T-helper 2 cell treated with Interferon-gamma antibody and Interleukin-4, amounts not matched to agents 100 ng/mL and 5 ng/mL, for 36 hours (primary cell): ENCODE data around the gene TDRD9. TPM values are rescaled to one million over a fixed set of nuclear protein-coding genes. Genes with fewer than 3 reads are reported as not detected.
"Not testable (repeated sequence)": the region's sequence is repeated elsewhere in the genome, so short reads cannot be mapped to it uniquely, and the experiment has no call there.

Source experiments
- intact Hi-C: fragments of 100-400 bp; cut with micrococcal nuclease; formaldehyde crosslinking; loops from one replicate; pipeline ENCODE4 v1.15.1; 2023
- total RNA-seq: library from RNA; stranded (reverse); gene quantifications from 2 replicates; pipeline ENCODE4 v1.2.3, GENCODE V29; 2022

Gene TDRD9, protein sequence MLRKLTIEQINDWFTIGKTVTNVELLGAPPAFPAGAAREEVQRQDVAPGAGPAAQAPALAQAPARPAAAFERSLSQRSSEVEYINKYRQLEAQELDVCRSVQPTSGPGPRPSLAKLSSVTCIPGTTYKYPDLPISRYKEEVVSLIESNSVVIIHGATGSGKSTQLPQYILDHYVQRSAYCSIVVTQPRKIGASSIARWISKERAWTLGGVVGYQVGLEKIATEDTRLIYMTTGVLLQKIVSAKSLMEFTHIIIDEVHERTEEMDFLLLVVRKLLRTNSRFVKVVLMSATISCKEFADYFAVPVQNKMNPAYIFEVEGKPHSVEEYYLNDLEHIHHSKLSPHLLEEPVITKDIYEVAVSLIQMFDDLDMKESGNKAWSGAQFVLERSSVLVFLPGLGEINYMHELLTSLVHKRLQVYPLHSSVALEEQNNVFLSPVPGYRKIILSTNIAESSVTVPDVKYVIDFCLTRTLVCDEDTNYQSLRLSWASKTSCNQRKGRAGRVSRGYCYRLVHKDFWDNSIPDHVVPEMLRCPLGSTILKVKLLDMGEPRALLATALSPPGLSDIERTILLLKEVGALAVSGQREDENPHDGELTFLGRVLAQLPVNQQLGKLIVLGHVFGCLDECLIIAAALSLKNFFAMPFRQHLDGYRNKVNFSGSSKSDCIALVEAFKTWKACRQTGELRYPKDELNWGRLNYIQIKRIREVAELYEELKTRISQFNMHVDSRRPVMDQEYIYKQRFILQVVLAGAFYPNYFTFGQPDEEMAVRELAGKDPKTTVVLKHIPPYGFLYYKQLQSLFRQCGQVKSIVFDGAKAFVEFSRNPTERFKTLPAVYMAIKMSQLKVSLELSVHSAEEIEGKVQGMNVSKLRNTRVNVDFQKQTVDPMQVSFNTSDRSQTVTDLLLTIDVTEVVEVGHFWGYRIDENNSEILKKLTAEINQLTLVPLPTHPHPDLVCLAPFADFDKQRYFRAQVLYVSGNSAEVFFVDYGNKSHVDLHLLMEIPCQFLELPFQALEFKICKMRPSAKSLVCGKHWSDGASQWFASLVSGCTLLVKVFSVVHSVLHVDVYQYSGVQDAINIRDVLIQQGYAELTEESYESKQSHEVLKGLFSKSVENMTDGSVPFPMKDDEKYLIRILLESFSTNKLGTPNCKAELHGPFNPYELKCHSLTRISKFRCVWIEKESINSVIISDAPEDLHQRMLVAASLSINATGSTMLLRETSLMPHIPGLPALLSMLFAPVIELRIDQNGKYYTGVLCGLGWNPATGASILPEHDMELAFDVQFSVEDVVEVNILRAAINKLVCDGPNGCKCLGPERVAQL (N-terminal part only)
- 0.05 TPM in 1 of 2 replicates, not detected in the other for total RNA-seq

GRCh38 chr14:103928011-103928890 lies at the start of gene TDRD9:
TDRD9 (plus strand) TSS chr14:103928456; CDS start chr14:103928510, 54 bp downstream.
- intact Hi-C loops, result no loop called here

- intact Hi-C loops, result no loop called here
These were observed 49.1 kb upstream of the TDRD9 start for GRCh38 chr14:103879118-103879569.

GRCh38 chr14:103879570-103880347 lies 48.5 kb upstream of the TDRD9 start:
- intact Hi-C loops, result no loop called here

DNA sequence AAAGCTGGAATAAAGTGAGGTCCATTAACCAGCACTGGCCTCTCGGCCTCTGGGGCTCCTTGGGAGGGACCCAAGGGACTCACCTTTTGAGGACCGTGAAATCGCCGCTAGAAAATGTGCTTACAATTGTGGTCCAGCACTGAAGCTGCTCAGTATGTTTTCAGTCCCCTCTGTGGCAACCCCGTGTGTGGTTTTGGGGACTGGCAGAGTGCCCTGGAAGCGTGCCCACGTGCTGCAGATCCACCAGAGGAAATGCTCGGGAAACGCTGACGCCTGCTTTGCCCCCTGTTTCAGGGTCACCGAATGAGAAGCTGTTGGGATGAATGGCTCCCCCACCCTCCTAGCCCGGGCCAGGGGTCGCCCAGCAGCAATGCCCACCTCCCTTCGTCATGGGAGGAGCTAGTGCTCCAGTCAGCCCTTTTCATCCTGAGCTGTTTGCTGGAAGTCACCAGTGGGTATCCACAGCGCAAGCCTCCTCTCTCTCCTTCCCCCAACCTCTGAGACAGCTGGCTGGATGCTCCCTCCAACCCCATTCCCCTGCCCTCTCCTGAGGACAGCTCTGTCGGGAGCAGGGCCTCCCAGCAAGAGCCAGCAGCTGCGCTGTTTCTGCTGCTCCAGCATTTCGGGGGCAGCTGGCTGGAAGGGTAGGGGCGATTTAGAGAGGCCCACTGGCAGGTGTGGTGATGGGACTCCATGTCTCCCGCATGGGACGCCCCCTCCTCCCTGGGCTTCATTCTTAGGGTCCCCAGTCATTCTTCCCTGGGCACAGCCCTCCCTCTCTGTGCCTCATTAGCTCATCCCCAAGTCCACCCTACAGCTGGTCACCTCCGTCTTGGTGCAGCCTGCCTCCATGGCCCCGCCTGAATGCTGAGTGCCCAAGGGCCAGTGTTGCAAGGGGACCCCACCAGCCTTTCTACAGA lies 47.6 kb upstream of the TDRD9 start:
- intact Hi-C loops, result no loop called here

DNA sequence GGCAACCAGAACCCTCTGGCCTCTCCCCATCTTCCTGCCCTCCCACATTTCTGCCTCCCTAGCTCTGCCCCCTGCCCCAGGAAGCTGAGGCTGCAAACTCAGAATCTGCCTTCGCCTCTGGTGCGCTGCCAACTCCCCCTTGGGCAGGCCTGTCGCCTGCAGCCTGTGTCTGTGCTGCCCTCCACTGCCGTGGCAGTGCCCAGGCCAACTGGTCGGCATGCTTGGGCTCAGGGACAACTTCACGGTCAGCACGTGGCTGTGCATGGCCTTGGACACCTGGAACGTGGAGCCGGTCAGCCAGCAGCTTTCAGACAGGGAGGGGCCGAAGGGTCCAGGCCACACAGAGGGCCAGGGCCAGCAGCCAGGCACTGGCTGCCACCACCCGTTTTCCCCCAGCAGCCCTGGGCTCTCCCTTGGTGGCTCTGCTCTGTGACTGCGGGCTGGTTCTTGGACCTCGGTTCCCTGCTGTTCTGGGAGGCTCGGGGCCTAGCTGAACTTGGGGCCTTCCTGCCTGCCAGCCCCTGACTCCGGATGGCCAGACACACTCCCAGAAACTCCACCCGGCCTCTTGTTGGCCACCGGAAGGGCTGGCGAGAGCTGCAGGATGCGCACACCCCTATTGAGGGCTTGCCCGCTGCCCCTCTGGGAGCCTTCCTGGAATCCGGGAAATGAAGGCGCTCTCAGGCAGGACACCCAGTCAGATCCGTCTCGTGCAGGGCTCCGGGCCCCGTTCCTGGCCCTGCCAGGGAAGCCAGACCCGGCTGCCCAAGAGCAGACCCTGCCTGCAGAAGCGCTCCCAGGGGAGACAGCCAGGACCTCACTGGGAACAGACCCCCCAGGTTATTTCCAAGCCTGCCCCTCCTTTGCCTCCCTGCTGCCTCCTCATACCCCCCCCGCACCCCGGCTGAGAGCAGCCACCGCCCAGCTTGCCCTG lies 46.7 kb upstream of the TDRD9 start:
- intact Hi-C loops, result no loop called here

GRCh38 chr14:103882503-103883262 lies 45.6 kb upstream of the TDRD9 start:
- intact Hi-C loops, result no loop called here

DNA sequence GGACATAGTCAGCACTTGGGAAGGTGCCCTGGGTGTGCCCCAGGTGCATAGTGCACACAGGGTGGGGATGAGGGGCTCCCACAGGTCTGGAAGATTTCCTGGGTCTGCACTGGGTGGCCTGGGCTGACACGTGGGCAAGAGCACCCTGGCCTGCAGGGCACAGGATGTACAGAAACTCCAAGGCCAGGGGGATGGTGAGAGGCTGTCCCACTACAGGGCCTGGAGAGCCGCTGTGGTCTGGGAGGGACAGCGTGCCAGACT lies 45.1 kb upstream of the TDRD9 start:
- intact Hi-C loops, result no loop called here

- intact Hi-C loops, result no loop called here
These were observed 43.4 kb upstream of the TDRD9 start for GRCh38 chr14:103884854-103885253.

DNA sequence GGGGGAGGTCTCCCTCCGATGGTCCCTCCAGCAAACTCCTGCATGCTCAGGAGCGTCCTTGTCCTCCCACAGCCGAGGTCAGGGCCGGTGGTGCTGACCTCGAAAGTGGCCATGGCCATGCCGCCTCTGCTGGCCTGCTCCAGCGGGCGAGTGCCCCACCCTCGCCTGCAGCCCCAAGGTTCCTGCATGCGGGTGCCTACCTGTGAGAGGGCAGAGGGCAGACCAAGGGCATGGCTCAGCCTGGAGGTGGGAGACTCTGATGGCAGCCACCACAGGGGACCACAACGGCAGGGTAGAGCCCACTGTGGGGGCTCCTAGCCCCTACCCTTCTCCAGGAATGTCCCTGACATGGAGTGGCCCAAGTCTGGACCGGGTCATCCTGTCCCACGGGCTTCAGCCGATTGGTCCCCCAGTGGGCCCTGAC lies 42.7 kb upstream of the TDRD9 start:
- intact Hi-C loops, result no loop called here

DNA sequence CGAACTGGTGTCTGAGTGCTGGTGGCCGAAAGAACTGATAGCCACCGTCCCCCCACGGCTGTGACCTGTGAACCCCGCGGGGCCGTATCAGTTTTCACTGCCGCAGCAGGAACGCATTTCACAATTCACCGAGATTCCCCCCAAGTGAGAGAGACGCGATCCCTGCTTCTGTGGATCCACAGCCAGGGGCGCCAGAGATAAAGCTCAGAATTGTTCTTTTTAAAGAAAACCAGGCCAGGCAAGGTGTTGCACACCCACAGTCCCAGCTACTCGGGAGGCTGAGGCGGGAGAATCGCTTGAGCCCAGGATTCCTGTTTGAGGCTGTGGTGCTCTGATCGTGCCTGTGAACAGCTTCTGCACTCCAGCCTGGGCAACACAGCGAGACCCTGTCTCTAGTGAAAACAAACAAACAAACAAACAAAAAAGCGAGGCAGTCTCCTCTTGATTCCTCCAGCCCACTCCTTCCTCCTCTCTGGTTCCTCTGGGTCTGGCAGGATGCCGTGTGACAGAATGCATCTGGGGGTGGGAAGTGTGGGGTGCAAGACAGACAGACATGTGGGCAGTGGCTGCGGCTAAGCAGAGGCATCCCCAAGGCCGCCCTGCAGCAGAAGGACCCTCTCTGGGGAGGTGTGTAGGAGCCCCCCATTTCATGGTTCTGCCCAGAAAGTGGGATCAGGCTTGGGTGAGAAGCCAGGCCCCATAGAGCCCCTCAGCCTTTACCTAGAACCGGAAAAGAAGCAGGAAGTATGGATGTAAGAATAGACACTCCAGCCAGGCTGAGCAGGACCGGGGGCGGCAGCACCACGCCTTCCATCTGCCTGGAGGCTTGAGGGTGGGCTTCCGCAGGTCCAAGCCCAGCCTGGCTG lies 41.7 kb upstream of the TDRD9 start:
- intact Hi-C loops, result no loop called here

DNA sequence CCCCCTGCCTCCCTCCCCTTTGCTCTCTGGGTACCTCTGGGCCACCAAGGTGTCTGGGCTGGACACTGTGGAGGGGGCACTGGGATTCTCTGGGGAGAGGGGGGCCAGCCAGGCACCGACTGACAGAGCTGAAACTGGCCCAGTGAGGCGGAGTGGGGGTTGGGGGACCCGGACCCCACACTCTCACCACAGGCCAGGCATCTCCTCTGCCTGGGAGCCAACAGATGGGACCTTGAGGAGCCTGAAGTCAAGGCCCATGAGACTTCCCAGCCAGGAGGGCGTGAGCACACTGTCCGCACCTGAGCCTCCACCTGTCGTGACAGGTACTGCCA lies 41.1 kb upstream of the TDRD9 start:
- intact Hi-C loops, result no loop called here

- intact Hi-C loops, result no loop called here
These were observed 40.6 kb upstream of the TDRD9 start for GRCh38 chr14:103887557-103888115.

DNA sequence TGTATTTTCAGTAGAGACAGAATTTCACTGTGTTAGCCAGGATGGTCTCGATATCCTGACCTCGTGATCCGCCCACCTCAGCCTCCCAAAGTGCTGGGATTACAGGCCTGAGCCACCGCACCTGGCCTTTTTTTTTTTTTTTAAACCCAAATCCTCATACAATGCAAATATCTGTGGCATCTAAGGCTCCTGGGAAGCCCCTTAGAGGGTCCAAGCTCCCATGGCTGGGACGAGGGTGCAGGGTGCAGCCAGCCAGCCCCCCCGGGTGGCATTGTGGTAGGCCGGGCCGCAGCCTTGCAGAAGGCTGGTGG lies 39.3 kb upstream of the TDRD9 start:
- intact Hi-C loops, result not testable (repeated sequence)

GRCh38 chr14:103889313-103890051 lies 38.8 kb upstream of the TDRD9 start:
- intact Hi-C loops, result no loop called here

GRCh38 chr14:103890052-103890371 lies 38.2 kb upstream of the TDRD9 start:
- intact Hi-C loops, result no loop called here
